GM13976 (cell line): ENCODE measurements around the gene MALSU1.

Experiments
- DNase-seq: peaks from one replicate; pipeline ENCODE4 v3.0.0; 2012; ENCODE audit warnings: low spot score
- in situ Hi-C: fragments of 300-500 bp; cut with MboI; formaldehyde crosslinking; loops from one replicate; pipeline ENCODE4 v1.12.0; 2022; ENCODE audit warnings: low sequenced_read_pairs, mixed read lengths, inconsistent platforms; ENCODE audit not compliant: unreplicated experiment
- TF ChIP-seq, protein P1 (sequence below): IDR thresholded peaks from 2 replicates; pipeline ENCODE4 v1.5.1; 2012; ENCODE audit warnings: borderline replicate concordance, mild to moderate bottlenecking; ENCODE audit not compliant: insufficient read depth; ENCODE audit errors: extremely low read depth, missing control alignments, control extremely low read depth

Gene MALSU1

GRCh38 chr7:23283086-23283485 lies 16.1 kb upstream of the MALSU1 start:
- in situ Hi-C loops: loop anchor here (25.0 kb wide), 1 partner anchor 429 kb away; the partner anchor contains the start of gene STK31
- no peak for DNase-seq
- TF ChIP-seq, protein P1, sequence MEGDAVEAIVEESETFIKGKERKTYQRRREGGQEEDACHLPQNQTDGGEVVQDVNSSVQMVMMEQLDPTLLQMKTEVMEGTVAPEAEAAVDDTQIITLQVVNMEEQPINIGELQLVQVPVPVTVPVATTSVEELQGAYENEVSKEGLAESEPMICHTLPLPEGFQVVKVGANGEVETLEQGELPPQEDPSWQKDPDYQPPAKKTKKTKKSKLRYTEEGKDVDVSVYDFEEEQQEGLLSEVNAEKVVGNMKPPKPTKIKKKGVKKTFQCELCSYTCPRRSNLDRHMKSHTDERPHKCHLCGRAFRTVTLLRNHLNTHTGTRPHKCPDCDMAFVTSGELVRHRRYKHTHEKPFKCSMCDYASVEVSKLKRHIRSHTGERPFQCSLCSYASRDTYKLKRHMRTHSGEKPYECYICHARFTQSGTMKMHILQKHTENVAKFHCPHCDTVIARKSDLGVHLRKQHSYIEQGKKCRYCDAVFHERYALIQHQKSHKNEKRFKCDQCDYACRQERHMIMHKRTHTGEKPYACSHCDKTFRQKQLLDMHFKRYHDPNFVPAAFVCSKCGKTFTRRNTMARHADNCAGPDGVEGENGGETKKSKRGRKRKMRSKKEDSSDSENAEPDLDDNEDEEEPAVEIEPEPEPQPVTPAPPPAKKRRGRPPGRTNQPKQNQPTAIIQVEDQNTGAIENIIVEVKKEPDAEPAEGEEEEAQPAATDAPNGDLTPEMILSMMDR: no peak

DNA sequence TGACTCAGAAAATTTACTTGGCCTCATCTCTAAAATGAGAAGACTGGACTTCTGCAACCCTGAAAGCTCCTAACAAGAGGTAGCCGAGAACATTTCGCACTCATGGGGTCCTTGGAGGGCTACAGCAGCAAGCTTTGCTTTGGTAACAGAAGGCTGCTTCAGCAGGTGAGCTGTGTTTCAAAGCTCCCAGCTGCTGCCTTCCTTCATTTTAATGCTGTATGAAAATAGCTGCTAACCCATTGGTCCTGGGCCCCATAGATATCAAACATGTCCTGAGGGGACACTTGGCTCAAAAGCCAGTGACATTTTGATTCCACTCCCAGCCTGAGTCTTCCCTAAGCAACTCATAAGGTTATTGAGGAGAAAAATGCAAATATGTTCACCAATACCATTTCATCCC lies 14.3 kb upstream of the MALSU1 start:
- in situ Hi-C loops: loop anchor here (25.0 kb wide), 1 partner anchor 427 kb away; the partner anchor contains the start of gene STK31
- TF ChIP-seq, protein P1: no peak
- DNase-seq: no peak

DNA sequence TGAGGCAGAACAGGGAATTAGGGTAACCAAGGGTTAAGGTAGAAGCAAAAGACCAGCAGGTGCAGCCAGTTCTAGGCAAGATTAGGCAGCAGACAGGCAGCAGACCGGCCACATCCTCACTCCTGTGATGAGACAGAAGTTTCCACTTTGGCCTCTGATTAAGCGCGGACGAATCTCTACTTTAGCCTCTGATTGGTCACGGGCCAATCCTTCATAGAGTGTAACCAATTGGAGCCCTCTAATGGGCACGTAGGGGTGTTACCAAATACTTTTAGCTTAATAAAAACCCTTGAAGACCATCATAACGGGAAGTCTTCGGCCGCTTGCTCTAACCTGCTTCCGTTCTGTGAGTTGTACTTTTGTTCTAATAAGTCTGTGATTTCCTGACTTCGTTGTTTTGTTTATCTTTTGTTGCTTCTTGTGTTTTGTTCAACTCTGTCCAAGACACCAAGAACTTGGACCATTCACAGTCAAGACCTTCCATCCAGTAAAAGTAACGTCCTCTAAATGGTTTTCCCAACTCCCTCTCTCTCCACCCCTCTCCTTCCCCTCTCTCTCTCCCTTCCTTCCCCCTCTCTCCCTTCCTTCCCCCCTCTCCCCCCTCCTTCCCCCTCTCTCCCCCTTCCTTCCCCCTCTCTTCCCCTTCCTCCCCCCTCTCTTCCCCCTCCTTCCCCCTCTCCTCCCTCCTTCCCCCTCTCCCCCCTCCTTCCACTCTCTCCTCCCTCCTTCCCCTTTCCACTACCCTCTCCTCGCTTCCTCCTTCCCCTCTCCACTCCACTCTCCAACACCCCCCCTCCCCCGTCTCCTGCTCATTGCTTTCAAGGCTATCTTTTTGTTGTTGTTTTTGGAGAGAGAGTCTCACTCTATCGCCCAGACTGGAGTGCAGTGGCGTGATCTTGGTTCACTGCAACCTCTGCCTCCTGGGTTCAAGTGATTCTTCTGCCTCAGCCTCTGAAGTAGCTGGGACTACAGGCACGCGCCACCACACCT lies 13.2 kb upstream of the MALSU1 start:
- no peak for DNase-seq
- TF ChIP-seq, protein P1: no peak
- in situ Hi-C loops: loop anchor here (25.0 kb wide), 1 partner anchor 426 kb away; the partner anchor contains the start of gene STK31

DNA sequence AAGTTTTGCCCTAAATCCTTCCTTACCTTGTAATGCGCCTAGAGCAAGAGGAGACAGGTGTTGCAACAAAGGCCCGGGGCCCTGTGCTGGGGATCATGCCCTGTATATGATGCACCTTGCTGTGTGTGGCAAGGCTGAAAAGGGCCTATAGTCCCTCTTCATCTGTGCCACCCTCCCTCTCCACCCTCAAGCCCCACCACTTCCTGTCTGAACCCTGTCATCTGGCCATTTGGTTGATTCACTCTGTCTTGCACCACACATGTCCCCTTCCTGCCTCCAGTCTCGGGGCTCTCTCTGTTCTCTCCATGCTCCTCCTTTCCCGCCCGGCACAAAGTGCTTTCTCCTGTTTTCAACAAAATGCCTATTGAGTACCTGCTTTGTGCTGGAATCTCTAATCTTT lies 11.5 kb upstream of the MALSU1 start:
- in situ Hi-C loops: loop anchor here (25.0 kb wide), 1 partner anchor 425 kb away; the partner anchor contains the start of gene STK31
- TF ChIP-seq, protein P1: no peak

DNA sequence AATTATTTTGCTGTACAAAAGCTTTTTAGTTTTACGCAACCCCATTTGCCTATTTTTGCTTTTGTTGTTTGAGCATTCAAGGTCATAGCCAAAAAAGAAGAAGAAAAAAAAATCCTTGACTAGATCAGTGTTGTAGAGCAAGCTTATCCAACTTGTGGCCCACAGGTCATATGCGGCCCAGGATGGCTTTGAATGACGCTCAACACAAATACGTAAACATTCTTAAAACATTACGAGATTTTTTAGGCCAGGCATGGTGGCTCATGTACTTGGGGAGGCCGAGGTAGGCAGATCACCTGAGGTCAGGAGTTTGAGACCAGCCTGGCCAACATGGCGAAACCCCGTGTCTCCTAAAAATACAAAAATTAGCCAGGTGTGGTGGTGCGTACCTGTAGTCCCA lies 8.1 kb upstream of the MALSU1 start:
- TF ChIP-seq, protein P1: no peak
- in situ Hi-C loops: loop anchor here (25.0 kb wide), 1 partner anchor 421 kb away; the partner anchor contains the start of gene STK31
- DNase-seq: no peak

More for the DNA sequence above, 11.5 kb upstream of the MALSU1 start:
- DNase-seq: no peak

DNA sequence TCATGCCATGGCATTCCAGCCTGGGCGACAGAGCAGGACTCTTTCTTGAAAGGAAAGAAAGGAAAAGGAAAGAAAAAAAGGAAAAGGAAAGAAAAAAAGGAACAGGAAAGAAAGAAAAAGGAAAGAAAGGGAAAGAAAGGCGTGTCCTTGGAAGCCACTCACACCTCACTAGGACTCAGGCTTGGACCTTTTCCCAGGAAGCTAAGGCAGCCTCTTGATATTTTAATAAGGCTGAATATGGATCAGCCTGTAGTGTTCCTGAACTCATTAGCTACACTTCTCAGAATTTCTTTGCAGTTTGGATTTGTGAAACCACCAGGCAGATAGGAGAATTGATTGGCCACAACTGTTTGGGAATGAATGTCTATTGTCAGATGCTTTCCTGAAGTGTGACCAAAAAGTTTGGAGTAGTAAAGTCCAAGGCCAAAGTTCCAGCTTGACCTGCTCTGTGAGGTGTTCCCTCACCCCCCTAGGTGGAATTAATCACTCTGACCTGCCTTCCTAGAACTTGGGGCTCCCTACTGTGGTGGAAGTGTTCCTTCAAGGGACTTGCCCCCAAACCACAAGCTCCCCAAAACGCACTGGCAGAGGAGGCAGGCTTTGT lies 7.1 kb upstream of the MALSU1 start:
- TF ChIP-seq, protein P1: no peak
- in situ Hi-C loops: loop anchor here (25.0 kb wide), 1 partner anchor 420 kb away; the partner anchor contains the start of gene STK31
- DNase-seq: no peak
